G401 (cell line): ENCODE results near the gene GATAD1. TPM values are rescaled to one million over a fixed set of nuclear protein-coding genes. Genes with fewer than 3 reads are reported as not detected.
"Not testable (repeated sequence)": the region's sequence is repeated elsewhere in the genome, so short reads cannot be mapped to it uniquely, and the experiment has no call there.

Experiments used
- DNase-seq: peaks from one replicate; pipeline ENCODE4 v3.0.0-alpha.2; 2015; ENCODE audit warnings: low spot score
- in situ Hi-C: cut with HindIII; loops from 2 replicates; pipeline ENCODE4 v1.10.0; 2016; ENCODE audit warnings: low sequenced_read_pairs, mixed read lengths
- total RNA-seq: library from RNA; depleted of rRNA; stranded (reverse); fragments of >200 nt; shearing (Covaris generic); gene quantifications from 2 replicates; pipeline ENCODE4 v1.2.3, GENCODE V29; 2014

The GATAD1 gene
- total RNA-seq, 1 experiment from 2014 or later: 22.0 TPM

GRCh38 chr7:92435542-92435941, 11.7 kb upstream of the GATAD1 start:
- in situ Hi-C loops: no loop called here

GRCh38 chr7:92436612-92437445, 10.5 kb upstream of the GATAD1 start:
- DNase-seq: no peak
- in situ Hi-C loops: no loop called here

More at GRCh38 chr7:92435542-92435941, 11.7 kb upstream of the GATAD1 start:
- DNase-seq: no peak

GRCh38 chr7:92437956-92438491, 9.3 kb upstream of the GATAD1 start:
- no peak for DNase-seq
- in situ Hi-C loops: no loop called here

- in situ Hi-C loops, DNase-seq: not testable (repeated sequence)
These were observed 4.6 kb upstream of the GATAD1 start for GRCh38 chr7:92442720-92443119.

- no peak for DNase-seq
- in situ Hi-C loops: no loop called here
These were observed 375 bp upstream of the GATAD1 start for GRCh38 chr7:92446869-92447344.

- in situ Hi-C loops: no loop called here
- peak; percentile 71 for DNase-seq
These were observed 994 bp downstream of the GATAD1 start for GRCh38 chr7:92448205-92448747.

- DNase-seq: no peak
- in situ Hi-C loops: no loop called here
These were observed 4.4 kb downstream of the GATAD1 start for GRCh38 chr7:92451645-92452044.

- in situ Hi-C loops: no loop called here
- DNase-seq: no peak
These were observed 9.0 kb downstream of the GATAD1 start for GRCh38 chr7:92456236-92456635.

GRCh38 chr7:92460109-92460508, 12.8 kb downstream of the GATAD1 start:
- in situ Hi-C loops: no loop called here
- DNase-seq: no peak

GRCh38 chr7:92460510-92460909, 13.2 kb downstream of the GATAD1 start:
- no peak for DNase-seq
- in situ Hi-C loops: no loop called here

- peak; percentile 23 for DNase-seq
- in situ Hi-C loops: no loop called here
These were observed 14.0 kb downstream of the GATAD1 start for GRCh38 chr7:92461027-92462003.

- DNase-seq: no peak
- in situ Hi-C loops: no loop called here
These were observed 15.3 kb downstream of the GATAD1 start for GRCh38 chr7:92462560-92462959.

GRCh38 chr7:92464515-92464914, 17.2 kb downstream of the GATAD1 start:
- in situ Hi-C loops: no loop called here
- no peak for DNase-seq

GRCh38 chr7:92466682-92467081, 19.4 kb downstream of the GATAD1 start:
- in situ Hi-C loops: no loop called here
- DNase-seq: no peak

- in situ Hi-C loops: not testable (repeated sequence)
These were observed 21.3 kb downstream of the GATAD1 start for GRCh38 chr7:92468589-92468988.

GRCh38 chr7:92473989-92474388, 26.7 kb downstream of the GATAD1 start:
- in situ Hi-C loops, DNase-seq: not testable (repeated sequence)

More at GRCh38 chr7:92468589-92468988, 21.3 kb downstream of the GATAD1 start:
- not testable (repeated sequence) for DNase-seq

- in situ Hi-C loops, DNase-seq: not testable (repeated sequence)
These were observed 28.0 kb downstream of the GATAD1 start for GRCh38 chr7:92475261-92475770.

GRCh38 chr7:92475851-92476590, 28.7 kb downstream of the GATAD1 start:
- DNase-seq, in situ Hi-C loops: not testable (repeated sequence)
